ENCODE data around the gene HINT3.
"Not testable (repeated sequence)": the region's sequence is repeated elsewhere in the genome, so short reads cannot be mapped to it uniquely, and the experiment has no call there.

The HINT3 gene

DNA sequence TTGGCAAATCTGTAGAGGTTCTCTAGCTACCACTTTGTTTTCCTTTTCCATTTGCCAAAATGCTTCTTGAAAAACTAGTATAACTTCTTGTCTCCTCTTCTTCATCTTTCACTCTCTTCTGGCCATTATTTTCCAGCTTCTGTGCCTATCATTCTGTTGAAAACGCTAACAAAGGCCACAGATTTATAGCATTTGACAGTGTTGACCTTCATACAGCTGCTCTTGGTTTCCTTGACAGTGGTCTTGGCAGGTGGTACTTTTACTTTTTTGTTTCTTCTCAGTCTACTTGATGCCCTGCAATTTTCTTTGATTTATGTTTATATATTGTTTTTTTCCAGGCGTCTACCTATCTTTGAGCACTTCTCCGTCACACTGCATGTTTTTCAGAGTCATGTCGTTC lies 53.5 kb downstream of the HINT3 start:
- no peak for DNase-seq

DNA sequence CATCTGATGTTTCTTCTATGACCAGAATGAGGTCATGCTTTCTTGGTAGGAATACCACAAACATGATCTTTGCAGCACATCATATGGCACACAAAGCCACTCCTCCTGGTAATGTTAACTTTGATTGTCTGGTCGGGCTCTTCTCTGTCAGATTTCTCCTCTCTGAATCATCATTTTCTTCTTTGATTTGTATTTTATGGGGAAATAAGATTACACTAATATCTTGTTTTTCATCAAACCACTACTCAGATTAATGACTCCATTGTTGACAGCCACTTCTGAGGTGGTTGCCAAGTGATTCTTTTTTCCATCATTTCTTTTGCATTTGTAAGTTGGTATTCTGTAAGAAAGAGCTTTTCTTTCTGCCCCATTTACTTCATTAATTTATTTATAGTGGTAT lies 59.3 kb downstream of the HINT3 start:
- no peak for DNase-seq

DNA sequence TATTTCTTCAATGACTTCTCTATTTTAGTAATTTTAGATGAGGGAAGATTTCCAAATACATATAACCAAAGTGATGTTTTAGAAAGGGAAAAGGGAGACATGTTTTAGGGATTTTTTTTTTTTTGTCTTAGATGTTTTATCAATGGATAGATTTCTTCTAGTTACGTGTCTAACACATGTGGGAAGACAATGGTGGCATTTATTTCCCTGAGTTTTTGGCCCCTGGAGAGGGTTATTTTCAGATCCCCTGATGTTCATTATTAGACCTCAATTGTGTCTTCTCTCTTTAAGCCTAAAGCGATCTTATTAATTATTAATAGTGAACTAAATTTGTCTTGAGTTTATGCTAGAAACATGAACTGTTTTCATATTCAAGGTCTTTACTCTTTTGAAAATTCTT lies 60.0 kb downstream of the HINT3 start:
- DNase-seq: no peak

DNA sequence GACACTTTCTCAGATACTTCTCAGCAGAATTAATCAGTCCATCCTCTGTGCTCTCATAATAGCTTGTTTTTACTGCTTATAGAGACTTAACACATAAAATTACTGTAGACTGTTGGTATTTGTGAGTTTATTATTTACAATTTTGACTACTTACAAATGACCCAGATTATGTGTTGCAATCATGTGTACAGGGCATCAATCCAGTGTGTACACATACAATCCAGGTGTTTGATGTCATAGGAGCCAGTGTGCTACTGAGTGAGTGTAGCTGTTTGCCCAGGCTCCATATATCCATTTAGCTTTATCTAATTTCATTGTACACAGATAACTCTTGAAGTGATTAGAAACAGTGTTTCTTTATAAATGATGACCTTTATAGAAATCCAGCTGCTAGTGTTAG lies 61.1 kb downstream of the HINT3 start:
- DNase-seq: no peak

DNA sequence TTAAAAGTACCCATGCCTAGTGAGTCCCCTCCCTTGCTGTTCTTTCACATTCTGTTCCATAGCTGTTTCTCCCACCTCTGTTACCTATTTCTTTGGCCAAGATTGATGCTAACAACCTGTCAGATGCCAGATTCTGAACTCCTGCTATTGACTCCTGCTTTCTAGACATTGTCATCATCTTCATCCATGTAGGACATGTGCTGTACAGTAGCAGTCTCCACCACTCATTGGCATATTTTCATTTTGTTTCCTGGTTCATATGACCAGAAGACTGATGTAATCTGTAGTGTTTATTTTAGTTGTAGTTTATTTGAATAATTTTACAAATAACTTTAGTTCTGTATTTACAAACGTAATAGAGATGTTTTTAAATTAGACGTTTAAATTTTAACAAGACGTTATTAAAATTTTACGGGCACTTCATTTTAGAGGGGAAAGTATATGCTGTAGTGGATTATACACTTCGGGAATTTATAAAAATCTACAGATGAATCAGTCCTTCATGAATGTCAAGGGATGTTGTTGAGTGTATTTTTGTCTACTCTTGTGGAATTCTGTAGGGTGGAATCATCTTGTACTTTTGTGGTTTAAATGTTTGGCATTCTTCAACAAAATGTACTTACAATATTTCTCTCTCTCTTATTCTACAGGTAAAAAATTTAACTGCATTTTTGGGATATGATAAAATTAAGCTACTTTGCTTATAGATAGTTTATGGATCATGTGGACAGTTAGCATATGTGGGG lies 63.9 kb downstream of the HINT3 start:
- DNase-seq: no peak

DNA sequence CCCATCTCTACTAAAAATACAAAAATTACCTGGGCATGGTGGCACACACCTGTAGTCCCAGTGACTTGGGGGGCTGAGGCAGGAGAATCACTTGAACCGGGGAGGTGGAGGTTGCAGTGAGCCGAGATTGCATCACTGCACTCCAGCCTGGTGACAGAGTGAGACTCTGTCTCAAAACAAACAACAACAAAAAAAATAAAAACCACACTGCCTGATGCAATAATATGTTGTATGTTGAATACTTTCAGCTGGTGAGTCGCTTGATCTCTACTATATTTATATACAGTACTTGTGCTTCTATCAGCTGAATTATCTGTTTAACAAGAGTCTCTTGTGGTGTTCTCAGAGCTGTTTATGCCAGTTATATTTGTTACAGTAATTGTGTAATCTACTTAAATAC lies 66.9 kb downstream of the HINT3 start:
- DNase-seq: not testable (repeated sequence)

DNA sequence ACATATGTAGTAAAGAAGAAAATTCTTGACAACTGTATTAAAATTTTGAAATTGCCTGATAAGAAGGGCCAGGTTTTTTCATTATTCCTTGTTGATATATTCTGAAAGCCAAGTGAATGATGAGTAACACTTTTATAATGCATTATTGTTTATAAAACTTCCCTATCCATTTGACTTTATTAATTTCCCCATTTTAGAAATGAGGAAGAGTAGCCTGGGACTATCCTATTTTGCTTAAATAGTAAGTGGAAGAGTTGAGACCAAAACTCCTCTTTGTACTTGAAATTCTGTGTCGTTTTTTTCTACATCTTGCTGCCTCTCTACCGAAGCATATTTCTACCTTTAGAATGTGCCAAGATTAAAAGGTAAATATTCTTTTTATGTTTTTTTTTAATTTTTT lies 69.4 kb downstream of the HINT3 start:
- DNase-seq: no peak

DNA sequence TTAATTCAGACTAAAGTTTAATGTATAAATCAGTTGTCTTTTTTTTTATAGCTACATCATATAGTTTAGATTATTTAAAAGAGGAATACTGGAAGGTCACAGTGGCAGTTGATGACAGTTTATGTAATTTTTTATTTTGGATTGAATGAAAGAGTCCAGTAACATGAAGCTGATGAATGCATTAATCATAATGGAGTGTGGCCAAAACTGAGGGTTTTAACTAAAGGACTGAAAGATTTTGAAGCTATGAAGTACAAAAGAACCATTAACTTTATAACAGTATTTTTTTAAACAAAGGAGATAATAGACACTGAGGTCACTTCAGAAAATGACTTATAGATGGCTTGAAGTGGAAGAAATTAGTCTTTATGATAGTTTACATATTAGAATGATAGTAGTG lies 71.0 kb downstream of the HINT3 start:
- no peak for DNase-seq

All from stimulated activated CD4-positive, alpha-beta T cell treated with anti-CD3 and anti-CD28 coated beads, Interleukin-4, amount 100 ng/mL, for 24 hours (primary cell).